Vagina (tissue), 2 donors: ENCODE measurements around the gene MEMO1.

ENCODE experiments used
- POLR2A ChIP-seq, 2 donors: fragments of 450-650 bp; IDR thresholded peaks; one replicate each; pipeline ENCODE4 v1.6.1; 2017; ENCODE audit warnings: antibody characterized with exemption in 2 of 2, mild to moderate bottlenecking in 2 of 2, moderate library complexity in 2 of 2
- POLR2AphosphoS5 ChIP-seq, 2 donors: sonication (generic); formaldehyde crosslinking; IDR thresholded peaks; one replicate each; pipeline ENCODE4 v1.9.0; 2017; ENCODE audit warnings: antibody characterized with exemption in 2 of 2, mild to moderate bottlenecking in 2 of 2, low read depth in 1 of 2; ENCODE audit not compliant: insufficient read depth in 1 of 2
- TF ChIP-seq, protein P1 (sequence below), 3 experiments: fragments of 450-650 bp in 2 of 3; fragments of 200-600 bp in 1 of 3; sonication (generic) in 1 of 3; IDR thresholded peaks; one replicate each; pipeline ENCODE4 v1.5.1; 2017 to 2019; ENCODE audit warnings: antibody characterized with exemption in 3 of 3, mild to moderate bottlenecking in 2 of 3, moderate library complexity in 2 of 3

- no peak for TF ChIP-seq POLR2A (IDR thresholded peaks at IDR 0.05)
- TF ChIP-seq, protein P1, sequence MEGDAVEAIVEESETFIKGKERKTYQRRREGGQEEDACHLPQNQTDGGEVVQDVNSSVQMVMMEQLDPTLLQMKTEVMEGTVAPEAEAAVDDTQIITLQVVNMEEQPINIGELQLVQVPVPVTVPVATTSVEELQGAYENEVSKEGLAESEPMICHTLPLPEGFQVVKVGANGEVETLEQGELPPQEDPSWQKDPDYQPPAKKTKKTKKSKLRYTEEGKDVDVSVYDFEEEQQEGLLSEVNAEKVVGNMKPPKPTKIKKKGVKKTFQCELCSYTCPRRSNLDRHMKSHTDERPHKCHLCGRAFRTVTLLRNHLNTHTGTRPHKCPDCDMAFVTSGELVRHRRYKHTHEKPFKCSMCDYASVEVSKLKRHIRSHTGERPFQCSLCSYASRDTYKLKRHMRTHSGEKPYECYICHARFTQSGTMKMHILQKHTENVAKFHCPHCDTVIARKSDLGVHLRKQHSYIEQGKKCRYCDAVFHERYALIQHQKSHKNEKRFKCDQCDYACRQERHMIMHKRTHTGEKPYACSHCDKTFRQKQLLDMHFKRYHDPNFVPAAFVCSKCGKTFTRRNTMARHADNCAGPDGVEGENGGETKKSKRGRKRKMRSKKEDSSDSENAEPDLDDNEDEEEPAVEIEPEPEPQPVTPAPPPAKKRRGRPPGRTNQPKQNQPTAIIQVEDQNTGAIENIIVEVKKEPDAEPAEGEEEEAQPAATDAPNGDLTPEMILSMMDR (IDR thresholded peaks at IDR 0.05) = no peak
- TF ChIP-seq POLR2AphosphoS5 (IDR thresholded peaks at IDR 0.05; ENCODE audit: insufficient read depth in 1 of 2, low read depth in 1 of 2) = no peak
Measured at GRCh38 chr2:31965094-31965493, 45.7 kb downstream of the MEMO1 start.
